B cell (primary cell): ENCODE measurements around the gene ATF3.

Source experiments
- EZH2 ChIP-seq: IDR thresholded peaks from 2 replicates; pipeline ENCODE4 v1.6.1; 2012; ENCODE audit warnings: borderline replicate concordance, low read depth, mild to moderate bottlenecking, moderate library complexity, low read length; ENCODE audit not compliant: insufficient read depth, poor library complexity, severe bottlenecking
- TF ChIP-seq, protein P1 (sequence below): fragments of 200-600 bp; IDR thresholded peaks from one replicate; pipeline ENCODE4 v1.8.0; 2022; ENCODE audit warnings: antibody characterized with exemption, mild to moderate bottlenecking

DNA sequence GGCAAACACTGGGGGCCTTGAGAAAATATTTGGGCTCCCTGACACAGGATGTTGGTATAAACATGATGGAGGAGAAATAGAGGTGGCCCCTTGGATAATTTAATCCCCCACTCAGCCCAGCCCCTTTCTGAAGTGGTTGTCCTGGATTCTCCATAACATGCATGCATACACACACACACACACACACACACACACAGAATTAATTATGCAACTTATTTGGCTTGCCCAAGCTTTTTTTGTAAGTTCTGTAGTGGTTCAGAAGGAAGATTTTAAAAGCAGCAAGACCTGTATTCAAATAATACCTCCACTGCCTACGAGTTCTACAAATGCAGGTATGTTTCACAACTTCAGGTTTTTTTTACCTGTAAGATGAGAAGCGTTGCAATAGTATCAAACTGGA, 15.0 kb downstream of the ATF3 start:
- TF ChIP-seq, protein P1, sequence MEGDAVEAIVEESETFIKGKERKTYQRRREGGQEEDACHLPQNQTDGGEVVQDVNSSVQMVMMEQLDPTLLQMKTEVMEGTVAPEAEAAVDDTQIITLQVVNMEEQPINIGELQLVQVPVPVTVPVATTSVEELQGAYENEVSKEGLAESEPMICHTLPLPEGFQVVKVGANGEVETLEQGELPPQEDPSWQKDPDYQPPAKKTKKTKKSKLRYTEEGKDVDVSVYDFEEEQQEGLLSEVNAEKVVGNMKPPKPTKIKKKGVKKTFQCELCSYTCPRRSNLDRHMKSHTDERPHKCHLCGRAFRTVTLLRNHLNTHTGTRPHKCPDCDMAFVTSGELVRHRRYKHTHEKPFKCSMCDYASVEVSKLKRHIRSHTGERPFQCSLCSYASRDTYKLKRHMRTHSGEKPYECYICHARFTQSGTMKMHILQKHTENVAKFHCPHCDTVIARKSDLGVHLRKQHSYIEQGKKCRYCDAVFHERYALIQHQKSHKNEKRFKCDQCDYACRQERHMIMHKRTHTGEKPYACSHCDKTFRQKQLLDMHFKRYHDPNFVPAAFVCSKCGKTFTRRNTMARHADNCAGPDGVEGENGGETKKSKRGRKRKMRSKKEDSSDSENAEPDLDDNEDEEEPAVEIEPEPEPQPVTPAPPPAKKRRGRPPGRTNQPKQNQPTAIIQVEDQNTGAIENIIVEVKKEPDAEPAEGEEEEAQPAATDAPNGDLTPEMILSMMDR: no peak
- no peak for TF ChIP-seq EZH2
